ENCODE results near the gene TBC1D8B. TPM values are rescaled to one million over a fixed set of nuclear protein-coding genes. Genes with fewer than 3 reads are reported as not detected.

TBC1D8B gene
- total RNA-seq, 1 donor from 2014 or later = 2.9 TPM

DNA sequence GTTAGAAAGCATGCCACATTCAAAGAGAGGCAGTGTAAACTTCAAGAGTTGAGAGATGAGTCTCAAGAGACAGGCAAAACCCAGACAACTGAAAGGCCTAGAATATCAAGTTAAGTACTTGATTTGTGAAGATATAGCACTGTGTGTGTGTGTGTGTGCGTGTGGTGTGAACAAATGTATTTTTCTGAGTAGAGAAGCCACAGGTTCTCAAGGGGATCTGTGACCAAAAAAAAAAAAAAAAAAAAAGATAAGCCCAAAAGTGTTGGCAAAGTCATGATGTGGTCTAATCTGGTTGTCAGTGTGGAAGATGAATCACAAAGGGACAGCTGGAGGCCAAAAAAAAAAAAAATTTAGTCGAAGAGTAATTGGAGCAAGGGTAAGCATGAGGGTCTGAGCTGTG is 96.8 kb downstream of the TBC1D8B start:
- ATAC-seq = no peak

DNA sequence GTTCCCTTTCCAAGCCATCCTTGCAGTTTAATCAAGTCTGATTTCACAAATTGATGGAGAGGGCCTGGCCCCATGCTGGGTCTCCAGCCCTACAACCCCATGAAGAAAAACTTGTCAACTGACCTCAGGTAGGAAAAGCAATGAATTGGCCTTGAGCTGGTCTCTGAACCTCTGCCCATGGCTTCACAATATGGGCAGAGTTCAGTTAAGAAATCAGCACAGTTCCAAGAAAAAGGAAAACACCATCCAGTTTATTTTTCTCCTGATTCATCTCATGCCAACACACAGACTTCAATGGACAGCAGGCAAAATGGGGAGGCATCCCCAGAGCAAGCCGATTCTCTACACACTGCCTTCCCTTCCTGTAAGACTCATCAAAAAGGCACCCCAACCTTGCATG is 97.4 kb downstream of the TBC1D8B start:
- ATAC-seq = no peak

DNA sequence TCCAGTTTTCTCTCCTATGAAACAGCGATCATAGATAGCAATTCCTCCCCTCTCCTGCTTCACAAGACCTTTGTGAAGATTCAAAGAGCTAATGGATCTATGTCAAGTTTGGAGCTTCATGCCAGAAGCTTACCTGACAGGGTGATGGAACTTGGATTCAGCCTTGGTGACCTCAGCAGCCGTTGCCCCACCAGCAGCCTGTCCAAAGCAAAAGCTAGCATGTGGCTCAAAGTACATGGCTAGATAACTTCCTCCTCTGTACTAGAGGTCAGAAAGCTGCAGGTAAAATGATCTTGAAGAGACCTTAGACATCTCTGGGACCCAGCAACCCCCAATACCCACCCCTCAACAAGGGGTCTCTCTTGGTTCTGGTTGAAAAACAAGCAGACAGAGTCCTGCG is 98.9 kb downstream of the TBC1D8B start:
- ATAC-seq = no peak

DNA sequence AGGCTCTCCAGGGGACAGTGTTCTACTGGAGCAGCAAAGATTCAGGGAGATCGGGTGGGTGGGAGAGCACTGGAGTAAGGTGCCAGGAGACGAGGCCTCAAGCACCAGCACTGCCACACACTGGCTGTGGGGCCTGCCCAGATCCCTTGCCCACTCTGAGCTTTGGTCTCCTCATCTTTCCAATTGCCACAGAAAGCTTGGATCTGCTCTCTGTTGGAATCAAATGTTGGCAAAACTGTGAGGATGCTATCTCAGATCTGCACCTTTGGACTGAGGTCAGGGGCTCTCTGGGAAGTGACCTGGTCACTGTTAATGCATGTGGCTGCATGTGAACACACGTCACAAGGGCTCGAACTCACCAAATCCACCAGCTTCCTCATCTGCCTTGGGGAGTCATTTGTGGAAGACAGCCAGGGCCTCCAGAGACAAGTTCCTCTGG is 99.3 kb downstream of the TBC1D8B start:
- no peak for ATAC-seq

DNA sequence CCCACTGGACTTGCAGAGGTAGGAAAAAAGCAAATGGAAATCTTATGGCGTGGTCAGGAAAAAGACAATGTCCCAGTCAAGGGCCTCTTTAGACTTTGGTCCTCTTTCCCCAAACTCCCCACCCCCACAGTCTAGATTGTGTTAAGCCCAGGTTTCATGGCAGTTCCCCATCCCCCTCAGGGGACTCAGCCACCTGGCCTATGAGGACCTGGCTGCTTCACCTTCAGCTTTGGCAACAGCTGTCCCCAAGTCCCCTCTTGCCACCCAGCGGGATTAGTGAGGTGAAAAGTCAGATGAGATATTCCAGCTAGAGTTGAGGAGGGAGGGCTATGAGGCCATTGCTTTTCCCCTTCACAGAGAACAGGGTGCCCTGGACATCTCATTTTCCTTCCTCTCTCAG is 100.2 kb downstream of the TBC1D8B start:
- ATAC-seq = no peak

DNA sequence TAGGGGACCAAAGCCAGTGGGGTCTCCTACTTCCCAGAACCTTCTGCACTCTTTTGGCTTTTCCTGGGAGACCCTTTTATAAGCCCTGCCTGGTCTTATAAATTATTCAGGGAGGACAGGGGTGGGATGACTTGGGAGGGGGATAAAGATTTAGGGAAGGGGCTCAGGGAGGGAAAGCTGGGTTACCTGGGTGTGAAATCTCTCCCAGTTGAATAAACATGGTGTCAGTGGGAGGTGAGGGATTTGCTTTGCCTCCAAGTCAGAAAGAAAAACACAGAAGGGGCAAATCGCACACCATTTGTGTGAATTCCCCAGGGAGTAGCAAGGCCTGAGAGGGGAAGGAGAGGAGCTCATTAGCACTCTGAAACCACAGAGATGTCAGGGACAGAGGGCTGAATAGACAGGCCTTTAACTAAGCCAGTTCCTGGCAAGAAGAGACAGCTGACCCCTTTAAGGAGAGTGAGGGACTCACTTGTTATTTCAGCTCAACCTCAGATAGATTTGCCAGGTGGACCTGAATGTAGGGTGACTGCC is 100.9 kb downstream of the TBC1D8B start, which contains the start of gene RIPPLY1:
Gene RIPPLY1, minus strand, starts transcription at position 51 of the 534 bp plus-strand sequence. CDS start 54 bp downstream, outside the sequence.
- ATAC-seq = no peak

DNA sequence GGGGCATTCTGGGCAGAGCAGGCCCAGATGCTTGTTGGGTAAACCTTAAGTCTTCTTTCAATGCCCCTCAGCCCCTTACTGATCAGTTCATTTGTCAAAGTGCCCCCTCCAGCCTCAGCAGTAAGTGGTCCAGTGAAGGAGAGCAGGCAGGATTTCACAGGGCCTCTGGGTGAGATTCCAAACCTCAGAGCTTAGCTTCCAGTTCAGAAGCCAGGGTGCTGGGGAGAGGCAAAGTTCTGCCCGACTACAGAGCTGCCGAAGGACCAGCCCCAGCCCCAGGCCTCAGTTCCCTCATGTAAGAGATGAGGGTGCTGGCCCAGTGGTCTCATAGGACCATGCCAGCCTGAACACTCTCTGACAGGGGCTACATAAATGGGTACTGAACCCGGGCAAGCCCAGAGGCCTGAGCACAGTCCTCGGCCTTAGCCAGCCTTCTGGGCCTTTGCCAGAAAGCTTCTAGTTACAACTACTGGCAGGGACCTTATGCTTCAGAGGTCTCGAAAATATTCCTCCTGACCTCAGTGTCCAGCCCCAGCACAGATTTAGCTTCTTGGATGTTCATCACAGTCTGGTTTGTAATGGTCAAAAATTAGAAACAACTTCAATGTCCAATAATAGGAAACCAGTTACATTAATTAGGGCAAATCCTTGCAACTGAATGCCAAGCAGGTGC is 101.5 kb downstream of the TBC1D8B start:
- no peak for ATAC-seq

DNA sequence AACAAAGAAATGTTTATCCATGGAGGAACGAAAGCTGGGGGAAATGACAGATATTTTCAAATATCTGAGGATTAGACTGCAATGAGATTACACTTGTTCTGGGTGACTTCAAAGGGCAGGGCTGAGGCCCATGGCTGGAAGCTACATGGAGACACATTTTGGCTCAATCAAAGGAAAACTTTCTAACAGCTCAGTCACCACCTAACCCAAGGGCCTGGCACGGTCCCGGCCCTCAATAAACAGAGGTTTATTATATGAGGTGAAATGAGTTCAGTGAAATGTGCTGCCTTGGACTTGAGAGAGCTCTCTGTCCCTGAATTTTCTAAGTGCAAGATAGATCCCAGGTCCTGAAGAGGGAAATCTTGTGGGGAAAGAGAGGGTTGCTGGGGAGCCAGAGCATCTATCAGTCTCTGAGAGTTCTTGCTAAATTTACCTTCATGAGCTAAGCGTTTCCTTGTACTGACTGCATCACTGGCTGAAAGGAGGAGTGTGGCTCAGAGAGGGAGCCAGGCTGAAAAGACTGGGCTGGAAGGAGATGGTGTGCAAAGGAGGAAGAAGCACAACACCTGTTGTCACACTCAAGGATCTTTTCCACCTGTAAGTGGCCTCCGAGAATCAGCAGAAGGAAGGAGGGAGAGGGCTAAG is 102.7 kb downstream of the TBC1D8B start:
- ATAC-seq = no peak

DNA sequence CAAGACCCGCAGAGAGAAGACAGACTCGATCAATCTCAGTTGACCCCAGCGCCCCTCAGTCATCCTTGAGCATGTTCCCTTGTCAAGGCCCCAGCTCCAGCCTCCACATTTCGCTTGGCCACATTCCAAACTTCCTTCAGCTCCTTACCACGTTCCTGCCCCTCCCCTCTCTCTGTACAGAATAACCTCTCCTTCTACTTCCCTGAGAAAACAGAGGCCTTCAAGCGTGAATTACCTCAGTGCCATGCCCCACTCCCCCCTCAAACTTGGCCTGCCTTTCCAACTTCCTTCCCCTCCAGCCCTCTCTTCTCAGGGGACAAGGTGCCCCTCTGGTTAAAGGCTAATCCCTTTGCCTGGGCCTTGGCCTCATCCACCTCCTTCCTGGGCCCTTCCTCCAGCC is 103.9 kb downstream of the TBC1D8B start:
- ATAC-seq = no peak

DNA sequence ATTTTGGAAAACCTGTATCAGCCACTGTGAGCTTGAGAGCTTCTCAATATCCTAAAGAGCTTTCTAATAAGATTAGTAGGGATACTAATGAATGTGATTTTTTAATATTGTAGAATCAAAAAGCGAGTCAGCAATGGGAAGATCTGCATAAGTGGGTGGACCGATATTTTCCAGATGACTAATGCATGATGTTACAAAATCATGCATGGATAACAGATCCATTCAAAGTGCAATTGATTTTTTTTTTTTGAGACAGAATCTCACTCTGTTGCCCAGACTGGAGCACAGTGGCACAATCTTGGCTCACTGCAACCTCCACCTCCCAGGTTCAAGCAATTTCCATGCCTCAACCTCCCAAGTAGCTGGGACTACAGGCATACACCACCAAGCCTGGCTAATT is 110.4 kb downstream of the TBC1D8B start:
- no peak for ATAC-seq

DNA sequence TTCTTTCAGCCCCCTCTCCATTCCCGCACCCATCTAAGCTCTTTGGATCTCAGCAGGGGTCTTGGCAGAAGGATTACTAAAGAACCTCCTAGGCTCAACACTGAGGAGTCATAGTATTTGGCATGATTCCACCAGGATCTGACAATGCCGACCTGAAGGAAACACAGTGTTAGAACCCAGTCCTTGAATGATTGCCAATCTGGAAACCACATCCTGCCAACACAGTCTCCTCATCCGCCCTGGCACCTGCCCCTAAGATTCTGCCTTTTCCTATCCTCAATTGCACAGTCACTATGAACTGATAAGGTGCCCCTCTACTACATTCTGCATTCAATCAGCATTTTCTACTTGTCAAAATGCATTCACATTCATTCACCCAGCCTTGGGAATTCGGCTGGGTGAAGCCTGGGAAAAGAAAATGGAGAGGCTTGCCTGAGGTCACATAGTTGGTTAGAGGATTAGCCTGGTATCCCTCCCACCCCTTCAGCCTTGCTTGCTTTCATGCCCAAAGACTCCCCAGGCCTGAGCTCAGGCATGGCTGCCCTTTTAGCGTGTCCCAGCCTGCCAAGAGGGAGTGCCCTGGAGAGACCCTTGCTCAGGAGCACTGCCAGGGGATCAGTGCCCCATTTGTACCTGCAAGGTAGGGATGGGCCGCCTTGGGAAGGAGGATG is 115.5 kb downstream of the TBC1D8B start:
- ATAC-seq = peak; percentile 15

DNA sequence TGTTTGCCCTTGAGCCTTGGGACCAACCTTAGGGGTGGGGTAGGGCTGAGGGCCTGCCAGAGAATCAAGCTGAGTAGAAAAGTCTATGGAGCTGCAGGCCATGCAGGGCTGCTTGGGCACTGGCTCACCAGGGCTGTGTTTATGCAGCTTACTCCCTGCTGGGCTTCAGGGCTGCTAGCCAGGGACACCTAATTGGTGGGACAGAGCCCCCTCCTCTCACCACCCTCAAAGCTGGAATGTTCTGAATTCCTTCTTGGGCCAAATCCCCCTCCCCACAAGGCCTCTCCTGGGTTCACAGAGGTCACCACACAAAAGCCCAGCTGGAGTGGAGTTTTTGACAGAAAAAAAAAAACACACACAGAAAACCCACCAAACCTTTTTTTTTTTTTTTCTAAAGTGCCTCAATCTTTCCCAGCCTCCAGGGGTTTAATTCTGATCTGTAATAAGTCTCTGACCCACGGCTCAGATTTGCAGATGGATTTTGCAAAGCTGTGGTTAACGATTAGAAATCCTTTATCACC is 117.5 kb downstream of the TBC1D8B start, which contains the start of gene CLDN2:
Gene CLDN2, plus strand, starts transcription at position 471 of the 521 bp plus-strand sequence. CDS start 7,827 bp downstream, outside the sequence.
- no peak for ATAC-seq

DNA sequence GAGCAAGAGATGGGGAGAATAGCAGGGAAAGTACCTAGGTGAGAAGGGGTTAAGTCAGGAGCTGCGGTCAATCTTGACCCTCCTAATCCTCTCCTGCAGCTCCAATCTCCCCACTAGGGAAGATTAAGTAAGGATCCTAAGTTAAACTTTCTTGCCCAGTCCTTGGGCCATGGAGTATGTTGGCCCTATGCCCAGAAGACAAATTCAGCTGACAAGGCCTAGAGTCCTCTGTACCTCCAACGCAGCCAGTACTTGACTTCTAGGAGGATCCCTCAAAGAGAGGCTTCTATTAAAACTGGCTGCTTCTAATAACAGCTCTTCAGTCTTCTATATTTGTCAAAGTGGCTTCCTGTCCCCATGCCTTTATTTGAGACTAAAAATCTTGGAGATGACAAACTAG is 119.2 kb downstream of the TBC1D8B start:
- ATAC-seq = no peak

Other genes with a start within 250 kb of the TBC1D8B start
- 0.76 TPM for gene RADX, start 190.7 kb upstream of the TBC1D8B start, total RNA-seq
- 5.2 TPM for gene RNF128, start 76.0 kb upstream of the TBC1D8B start, total RNA-seq
- not detected for gene RIPPLY1, start 100.7 kb downstream of the TBC1D8B start, total RNA-seq
- not detected for gene CLDN2, start 117.7 kb downstream of the TBC1D8B start, total RNA-seq
- 13.9 TPM for gene MORC4, start 197.5 kb downstream of the TBC1D8B start, total RNA-seq